Nephron progenitor cell (in vitro differentiated cells): Measurements from ENCODE around the gene FKBP1B.

Source experiments
- DNase-seq: peaks from one replicate; pipeline ENCODE4 v3.0.0; 2021
- H3K27ac Mint-ChIP-seq: 2 replicates; pipeline ENCODE4 v1.8.0; 2021; ENCODE audit warnings: mild to moderate bottlenecking, moderate library complexity, mixed read lengths
- H3K27me3 Mint-ChIP-seq: 2 replicates; pipeline ENCODE4 v1.8.0; 2021; ENCODE audit warnings: mild to moderate bottlenecking, low read depth, mixed read lengths; ENCODE audit not compliant: poor library complexity
- H3K36me3 Mint-ChIP-seq: 2 replicates; pipeline ENCODE4 v1.8.0; 2021; ENCODE audit warnings: low read depth, mixed read lengths
- H3K4me1 Mint-ChIP-seq: 2 replicates; pipeline ENCODE4 v1.8.0; 2021; ENCODE audit warnings: mixed read lengths
- H3K4me3 Mint-ChIP-seq: 2 replicates; pipeline ENCODE4 v1.8.0; 2021; ENCODE audit warnings: mild to moderate bottlenecking, moderate library complexity, mixed read lengths
- H3K9me3 Mint-ChIP-seq: 2 replicates; pipeline ENCODE4 v1.8.0; 2021; ENCODE audit warnings: mild to moderate bottlenecking, moderate library complexity, mixed read lengths
- CTCF ChIP-seq: fragments of 200-600 bp; sonication (generic); IDR thresholded peaks from 2 replicates; pipeline ENCODE4 v1.5.0; 2021; ENCODE audit warnings: antibody characterized with exemption

FKBP1B gene

GRCh38 chr2:24020244-24020643, 29.3 kb upstream of the FKBP1B start:
- H3K27ac Mint-ChIP-seq = no peak overlapping the region
- no peaks in the 10 kb centered on the region for H3K9me3 Mint-ChIP-seq
- H3K27me3 Mint-ChIP-seq = no peaks in the 10 kb centered on the region
- peaks cover 4% of the 10 kb centered on the region for H3K36me3 Mint-ChIP-seq
- H3K4me3 Mint-ChIP-seq = no peak overlapping the region
- no peak for DNase-seq
- peaks cover 7% of the 10 kb centered on the region for H3K4me1 Mint-ChIP-seq
- TF ChIP-seq CTCF = no peak

GRCh38 chr2:24021122-24021998, 28.2 kb upstream of the FKBP1B start:
- DNase-seq = no peak
- H3K27ac Mint-ChIP-seq = peak overlapping the region; percentile 62
- peak; percentile 12 for TF ChIP-seq CTCF

GRCh38 chr2:24022324-24022974, 27.1 kb upstream of the FKBP1B start:
- Mint-ChIP-seq H3K4me1 (no peaks in the 10 kb centered on the region), H3K27ac (no peak overlapping the region), H3K9me3 (no peaks in the 10 kb centered on the region), H3K36me3 (peaks cover 16% of the 10 kb centered on the region), H3K27me3 (no peaks in the 10 kb centered on the region), H3K4me3 (no peak overlapping the region)
- no peak for DNase-seq
- no peak for TF ChIP-seq CTCF

More at GRCh38 chr2:24021122-24021998, 28.2 kb upstream of the FKBP1B start:
- H3K4me1 Mint-ChIP-seq = peaks cover under 1% of the 10 kb centered on the region
- H3K36me3 Mint-ChIP-seq = peaks cover 8% of the 10 kb centered on the region
- H3K27me3 Mint-ChIP-seq = no peaks in the 10 kb centered on the region
- H3K4me3 Mint-ChIP-seq = no peak overlapping the region
- no peaks in the 10 kb centered on the region for H3K9me3 Mint-ChIP-seq

GRCh38 chr2:24022975-24023575, 26.5 kb upstream of the FKBP1B start:
- no peak overlapping the region for H3K27ac Mint-ChIP-seq

GRCh38 chr2:24024018-24024417, 25.5 kb upstream of the FKBP1B start:
- H3K27ac Mint-ChIP-seq = no peak overlapping the region
- no peak for DNase-seq
- H3K4me3 Mint-ChIP-seq = no peak overlapping the region
- peaks cover 27% of the 10 kb centered on the region for H3K36me3 Mint-ChIP-seq
- TF ChIP-seq CTCF = no peak
- H3K4me1 Mint-ChIP-seq = no peaks in the 10 kb centered on the region
- no peaks in the 10 kb centered on the region for H3K27me3 Mint-ChIP-seq
- no peaks in the 10 kb centered on the region for H3K9me3 Mint-ChIP-seq

More at GRCh38 chr2:24022975-24023575, 26.5 kb upstream of the FKBP1B start:
- Mint-ChIP-seq H3K27me3 (no peaks in the 10 kb centered on the region), H3K36me3 (peaks cover 20% of the 10 kb centered on the region), H3K4me1 (no peaks in the 10 kb centered on the region), H3K9me3 (no peaks in the 10 kb centered on the region), H3K4me3 (no peak overlapping the region)
- TF ChIP-seq CTCF = no peak
- DNase-seq = no peak
